Heart left ventricle (tissue), 13 donors: ENCODE results near the gene SFTPA2.

ENCODE experiments used
- CTCF ChIP-seq, 12 donors: fragments of 200-600 bp; sonication (generic) in 4 of 12; IDR thresholded peaks; one replicate each; pipeline versions ENCODE4 v1.5.0 to v1.8.0; 2018 to 2022; ENCODE audit warnings: antibody characterized with exemption in 12 of 12, mild to moderate bottlenecking in 5 of 12
- POLR2A ChIP-seq, 2 donors: fragments of 450-650 bp; IDR thresholded peaks; one replicate each; pipeline ENCODE4 v1.6.1; 2017; ENCODE audit warnings: antibody characterized with exemption in 2 of 2, mild to moderate bottlenecking in 2 of 2, moderate library complexity in 2 of 2
- donor health status: ischemic (EF 13 %, LVEDD 7.1; RV severe dilation, severe dysfunction).
- donor health status: DM: no; HTN: yes; CAD: no.
- donor health status: DM: no; HTN: no; CAD: no.
- donor health status: ischemic (EF 25% LVEDD 6.9; RV normal size, moderate dysfunction).
- donor health status: ischemic (EF 25% LVEDD 5.7; RV mildly dilated, moderate dysfunction).
- donor health status: ischemic (EF 35%, LVEDD 5.7; RV mildly dilated, moderate dysfunction).
- donor health status: nonischemic (EF 11% LVEDD 7.7; RV severe dilation, severe dysfunction).
- donor health status: DM: yes; HTN: yes; CAD: no.
- donor health status: PGD.
- donor health status: ischemic (EF 29% LVEDD 5.4; RV normal size, mild dysfunction).
- donor health status: nonischemic (EF 23%, LVEDD 6.1; RV moderate dilation, normal function).

GRCh38 chr10:79561257-79561656 lies 1.1 kb upstream of the SFTPA2 start:
- TF ChIP-seq CTCF (IDR thresholded peaks at IDR 0.05) = no peak
- TF ChIP-seq POLR2A (IDR thresholded peaks at IDR 0.05) = no peak
